Measurements from ENCODE around the gene SMIM38. TPM values are rescaled to one million over a fixed set of nuclear protein-coding genes. Genes with fewer than 3 reads are reported as not detected.

The SMIM38 gene
- total RNA-seq, 1 donor from 2014 or later: not detected

- TF ChIP-seq, protein P1, sequence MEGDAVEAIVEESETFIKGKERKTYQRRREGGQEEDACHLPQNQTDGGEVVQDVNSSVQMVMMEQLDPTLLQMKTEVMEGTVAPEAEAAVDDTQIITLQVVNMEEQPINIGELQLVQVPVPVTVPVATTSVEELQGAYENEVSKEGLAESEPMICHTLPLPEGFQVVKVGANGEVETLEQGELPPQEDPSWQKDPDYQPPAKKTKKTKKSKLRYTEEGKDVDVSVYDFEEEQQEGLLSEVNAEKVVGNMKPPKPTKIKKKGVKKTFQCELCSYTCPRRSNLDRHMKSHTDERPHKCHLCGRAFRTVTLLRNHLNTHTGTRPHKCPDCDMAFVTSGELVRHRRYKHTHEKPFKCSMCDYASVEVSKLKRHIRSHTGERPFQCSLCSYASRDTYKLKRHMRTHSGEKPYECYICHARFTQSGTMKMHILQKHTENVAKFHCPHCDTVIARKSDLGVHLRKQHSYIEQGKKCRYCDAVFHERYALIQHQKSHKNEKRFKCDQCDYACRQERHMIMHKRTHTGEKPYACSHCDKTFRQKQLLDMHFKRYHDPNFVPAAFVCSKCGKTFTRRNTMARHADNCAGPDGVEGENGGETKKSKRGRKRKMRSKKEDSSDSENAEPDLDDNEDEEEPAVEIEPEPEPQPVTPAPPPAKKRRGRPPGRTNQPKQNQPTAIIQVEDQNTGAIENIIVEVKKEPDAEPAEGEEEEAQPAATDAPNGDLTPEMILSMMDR (conservative IDR thresholded peaks at IDR 0.05; ENCODE audit: low read depth, low read length): no peak
- H3K4me3 ChIP-seq (ENCODE audit: low read depth, low read length): no peak overlapping the region
- DNase-seq (ENCODE audit: low read depth): no peak
Measured at GRCh38 chr11:69110451-69110850, 45.3 kb upstream of the SMIM38 start.

- TF ChIP-seq, protein P1 (conservative IDR thresholded peaks at IDR 0.05; ENCODE audit: low read depth, low read length): no peak
- no peak for DNase-seq (ENCODE audit: low read depth)
- no peak overlapping the region for H3K4me3 ChIP-seq (ENCODE audit: low read depth, low read length)
Measured at GRCh38 chr11:69111624-69112542, 43.9 kb upstream of the SMIM38 start.

DNA sequence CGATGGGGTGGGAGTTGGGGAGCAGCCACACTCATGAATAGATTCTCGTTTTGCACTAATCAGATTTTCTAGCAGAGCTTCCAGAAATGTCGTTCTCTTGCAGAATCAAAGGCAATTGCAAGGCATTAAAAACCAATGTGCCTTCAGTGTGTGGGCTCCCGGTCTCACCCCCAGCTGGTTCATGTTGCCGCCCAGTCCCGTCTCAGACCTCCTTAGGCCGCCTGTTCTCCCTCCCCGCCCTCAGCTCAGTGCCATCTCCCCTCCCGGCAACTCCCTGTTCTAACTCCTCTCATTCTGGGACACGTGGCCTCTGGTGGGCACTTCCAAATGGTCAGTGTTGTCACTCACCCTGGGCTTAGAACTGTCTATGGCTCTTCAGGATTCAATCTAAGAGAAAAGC lies 42.5 kb upstream of the SMIM38 start:
- TF ChIP-seq, protein P1 (conservative IDR thresholded peaks at IDR 0.05; ENCODE audit: low read depth, low read length): no peak
- no peak overlapping the region for H3K4me3 ChIP-seq (ENCODE audit: low read depth, low read length)
- DNase-seq (ENCODE audit: low read depth): no peak

GRCh38 chr11:69113646-69114340 lies 41.9 kb upstream of the SMIM38 start:
- DNase-seq (ENCODE audit: low read depth): no peak
- H3K4me3 ChIP-seq (ENCODE audit: low read depth, low read length): no peak overlapping the region
- TF ChIP-seq, protein P1 (conservative IDR thresholded peaks at IDR 0.05; ENCODE audit: low read depth, low read length): no peak

GRCh38 chr11:69114362-69114761 lies 41.4 kb upstream of the SMIM38 start:
- TF ChIP-seq, protein P1 (conservative IDR thresholded peaks at IDR 0.05; ENCODE audit: low read depth, low read length): no peak
- H3K4me3 ChIP-seq (ENCODE audit: low read depth, low read length): no peak overlapping the region
- DNase-seq (ENCODE audit: low read depth): no peak

- DNase-seq (ENCODE audit: low read depth): no peak
- no peak overlapping the region for H3K4me3 ChIP-seq (ENCODE audit: low read depth, low read length)
- TF ChIP-seq, protein P1 (conservative IDR thresholded peaks at IDR 0.05; ENCODE audit: low read depth, low read length): no peak
Measured at GRCh38 chr11:69114811-69115523, 40.8 kb upstream of the SMIM38 start.
